ENCODE measurements around the gene ZBTB46.
"Not testable (repeated sequence)": the region's sequence is repeated elsewhere in the genome, so short reads cannot be mapped to it uniquely, and the experiment has no call there.

The ZBTB46 gene, protein sequence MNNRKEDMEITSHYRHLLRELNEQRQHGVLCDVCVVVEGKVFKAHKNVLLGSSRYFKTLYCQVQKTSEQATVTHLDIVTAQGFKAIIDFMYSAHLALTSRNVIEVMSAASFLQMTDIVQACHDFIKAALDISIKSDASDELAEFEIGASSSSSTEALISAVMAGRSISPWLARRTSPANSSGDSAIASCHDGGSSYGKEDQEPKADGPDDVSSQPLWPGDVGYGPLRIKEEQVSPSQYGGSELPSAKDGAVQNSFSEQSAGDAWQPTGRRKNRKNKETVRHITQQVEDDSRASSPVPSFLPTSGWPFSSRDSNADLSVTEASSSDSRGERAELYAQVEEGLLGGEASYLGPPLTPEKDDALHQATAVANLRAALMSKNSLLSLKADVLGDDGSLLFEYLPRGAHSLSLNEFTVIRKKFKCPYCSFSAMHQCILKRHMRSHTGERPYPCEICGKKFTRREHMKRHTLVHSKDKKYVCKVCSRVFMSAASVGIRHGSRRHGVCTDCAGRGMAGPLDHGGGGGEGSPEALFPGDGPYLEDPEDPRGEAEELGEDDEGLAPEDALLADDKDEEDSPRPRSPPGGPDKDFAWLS

DNA sequence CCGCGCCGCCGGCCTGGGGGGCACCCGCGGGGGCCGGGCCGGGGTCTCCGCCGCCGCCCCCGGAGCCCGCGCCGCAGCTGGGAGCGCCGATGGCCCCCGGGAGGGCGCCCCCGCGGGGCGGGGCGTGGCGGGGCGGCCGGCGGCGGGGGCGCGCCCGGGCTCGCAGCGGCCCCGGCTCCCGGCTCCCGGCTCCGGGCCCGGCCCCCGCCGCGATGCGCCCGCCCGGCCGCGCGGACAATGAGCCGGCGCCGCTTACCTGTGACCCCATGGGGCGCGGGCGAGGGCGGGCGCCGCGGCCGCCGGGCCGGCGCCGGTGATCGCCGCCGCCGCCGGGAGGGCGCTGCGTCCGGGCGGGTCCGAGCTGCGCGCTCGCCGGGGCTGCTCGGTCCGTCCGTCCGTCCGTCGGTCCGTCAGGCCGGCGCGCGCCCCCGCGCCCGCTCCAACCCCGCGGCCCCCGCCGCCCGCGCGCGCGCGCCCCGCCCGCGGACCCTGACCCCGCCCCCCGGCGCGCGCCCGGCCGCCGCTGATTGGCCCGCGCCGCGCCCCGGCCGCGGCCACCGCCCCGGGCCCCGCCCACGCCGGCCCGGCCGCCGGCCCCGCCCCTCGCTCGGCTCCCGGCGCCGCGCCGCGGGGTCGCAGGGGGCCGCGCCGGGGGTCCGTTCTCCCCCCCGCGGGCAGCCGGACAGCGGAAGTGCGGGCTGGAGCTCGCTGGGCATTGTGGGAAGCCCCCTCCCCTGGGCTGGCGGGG is at the start of gene ZBTB46:
TSS of gene ZBTB46 (minus strand) at position 424 of the 748 bp plus-strand sequence. CDS start 40,507 bp downstream, outside the sequence.
- peak; percentile 94 for DNase-seq (ENCODE audit: low spot score)

DNA sequence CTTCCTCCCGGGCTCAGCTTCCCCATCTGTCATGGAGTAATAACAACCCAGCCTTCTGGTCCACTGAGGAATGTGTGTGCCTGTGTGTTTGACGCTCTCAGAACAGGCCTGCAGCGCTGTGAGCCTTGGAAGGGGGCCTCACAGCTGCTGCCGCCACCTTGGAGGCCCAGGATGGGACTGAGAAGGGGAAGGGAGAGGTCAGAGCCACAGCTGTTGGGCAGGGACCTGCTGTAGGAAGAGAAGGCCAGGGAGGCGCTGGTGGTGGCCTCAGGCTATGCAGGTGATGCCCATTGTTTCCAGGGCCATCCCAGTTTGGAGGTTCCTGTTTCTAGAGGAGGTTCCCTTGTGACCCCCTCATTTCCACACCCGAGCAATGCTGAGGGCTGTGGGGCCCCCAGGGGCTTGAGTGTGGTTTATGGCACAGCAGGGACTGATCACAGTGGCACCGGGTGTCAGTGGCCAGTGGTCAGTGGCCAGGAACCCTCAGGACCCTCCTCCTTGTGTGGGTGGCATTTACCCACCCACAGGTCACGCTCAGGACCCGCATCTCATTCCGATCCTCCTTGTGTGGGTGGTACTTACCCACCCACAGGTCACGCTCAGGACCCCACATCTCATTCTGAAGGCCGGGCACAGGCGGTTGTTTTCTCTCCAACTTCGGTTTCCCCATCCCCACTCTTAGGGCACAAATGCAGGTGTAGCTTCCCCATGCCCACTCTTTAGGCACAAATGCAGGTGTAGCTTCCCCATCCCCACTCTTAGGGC is 48.0 kb upstream of the ZBTB46 start:
- DNase-seq (ENCODE audit: low spot score) = no peak

DNA sequence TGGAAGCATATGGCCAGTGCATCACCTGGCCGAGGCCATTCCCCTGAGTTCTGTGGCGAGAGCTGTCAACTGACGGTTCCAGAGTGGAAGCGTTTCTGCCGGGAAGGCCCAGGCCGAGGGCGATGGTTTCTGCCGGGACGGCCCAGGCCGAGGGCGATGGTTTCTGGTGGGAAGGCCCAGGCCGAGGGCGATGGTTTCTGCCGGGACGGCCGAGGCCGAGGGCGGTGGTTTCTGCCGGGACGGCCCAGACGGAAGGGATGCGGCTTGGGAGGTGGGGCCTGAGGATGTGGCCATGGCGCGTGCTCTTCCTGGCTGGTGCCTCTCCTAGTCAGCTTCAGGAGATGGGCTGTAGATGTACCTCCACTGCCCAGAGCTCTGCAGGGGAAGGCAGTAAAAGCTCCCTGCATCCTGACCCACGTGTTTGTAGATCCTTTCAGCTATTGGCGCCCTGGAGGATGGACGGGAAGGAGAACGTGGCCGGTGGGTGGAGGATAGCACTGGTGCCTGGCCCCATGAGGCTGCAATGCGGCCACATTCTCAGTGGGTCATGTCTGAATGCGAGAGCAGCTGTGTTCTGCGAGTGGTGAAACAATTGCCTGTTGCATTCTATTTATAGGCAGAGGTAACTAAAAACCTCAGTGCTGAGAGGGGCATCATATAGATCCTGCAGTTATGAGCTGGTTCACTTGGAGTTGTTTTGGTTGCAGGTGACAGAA is 46.8 kb upstream of the ZBTB46 start:
- no peak for DNase-seq (ENCODE audit: low spot score)

DNA sequence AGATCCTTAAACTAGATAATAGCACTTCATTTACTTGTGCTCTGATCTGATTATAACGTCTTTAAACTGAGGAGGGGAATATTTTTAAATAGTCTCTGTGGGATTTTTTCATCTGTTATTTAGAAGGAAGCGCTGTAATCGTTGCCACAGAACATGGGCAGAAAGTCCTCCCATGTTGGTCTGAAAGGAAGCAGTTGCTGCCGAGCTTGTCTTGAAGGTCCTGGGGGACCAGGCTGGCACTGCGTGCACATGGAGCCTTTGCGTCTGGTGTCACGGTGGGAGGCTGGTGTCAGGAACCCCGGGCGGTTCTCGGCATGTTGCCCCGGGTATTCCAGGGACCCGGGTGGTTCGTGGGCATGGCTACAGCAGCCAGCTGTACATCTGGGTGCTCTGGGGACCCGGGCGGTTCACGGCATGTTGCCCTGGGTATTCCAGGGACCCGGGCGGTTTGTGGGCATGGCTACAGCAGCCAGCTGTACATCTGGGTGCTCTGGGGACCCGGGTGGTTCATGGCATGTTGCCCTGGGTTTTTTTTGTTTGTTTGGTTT is 45.5 kb upstream of the ZBTB46 start:
- no peak for DNase-seq (ENCODE audit: low spot score)

DNA sequence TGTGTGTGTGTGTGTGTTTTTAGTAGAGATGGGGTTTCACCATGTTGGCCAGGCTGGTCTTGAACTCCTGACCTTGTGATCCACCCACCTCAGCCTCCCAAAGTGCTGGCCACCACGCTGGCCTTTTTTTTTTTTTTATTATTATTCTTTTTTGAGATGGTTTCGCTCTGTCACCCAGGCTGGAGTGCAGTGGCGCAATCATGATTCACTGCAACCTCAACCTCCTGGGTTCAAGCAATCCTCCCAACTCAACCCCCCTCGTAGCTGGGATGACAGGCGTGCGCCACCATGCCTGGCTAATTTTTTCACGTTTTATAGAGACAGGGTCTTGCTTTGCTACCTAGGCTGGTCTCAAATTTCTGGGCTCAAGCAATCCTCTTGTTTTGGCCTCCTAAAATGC is 43.2 kb upstream of the ZBTB46 start:
- not testable (repeated sequence) for DNase-seq (ENCODE audit: low spot score)

DNA sequence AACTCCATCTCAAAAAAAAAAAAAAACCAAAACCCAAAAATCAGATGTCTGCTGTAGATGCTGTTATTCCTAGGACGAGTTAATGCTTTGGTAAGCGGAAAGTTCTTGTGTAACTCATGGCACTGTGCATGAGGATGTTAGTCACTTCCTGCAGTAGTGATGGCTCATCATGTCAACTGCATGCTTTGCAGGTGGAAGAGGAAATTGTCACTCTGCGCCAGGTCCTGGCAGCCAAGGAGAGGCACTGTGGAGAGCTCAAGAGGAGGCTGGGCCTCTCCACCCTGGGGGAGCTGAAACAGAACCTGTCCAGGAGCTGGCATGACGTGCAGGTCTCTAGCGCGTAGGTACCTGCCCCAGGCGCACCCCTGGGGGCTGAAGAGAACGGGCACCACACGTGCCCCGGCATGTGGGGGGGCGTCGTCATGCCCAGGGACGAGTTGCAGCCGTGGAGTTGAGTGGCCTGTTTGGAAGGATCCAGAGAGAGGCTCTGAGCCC is 42.5 kb upstream of the ZBTB46 start:
- no peak for DNase-seq (ENCODE audit: low spot score)

DNA sequence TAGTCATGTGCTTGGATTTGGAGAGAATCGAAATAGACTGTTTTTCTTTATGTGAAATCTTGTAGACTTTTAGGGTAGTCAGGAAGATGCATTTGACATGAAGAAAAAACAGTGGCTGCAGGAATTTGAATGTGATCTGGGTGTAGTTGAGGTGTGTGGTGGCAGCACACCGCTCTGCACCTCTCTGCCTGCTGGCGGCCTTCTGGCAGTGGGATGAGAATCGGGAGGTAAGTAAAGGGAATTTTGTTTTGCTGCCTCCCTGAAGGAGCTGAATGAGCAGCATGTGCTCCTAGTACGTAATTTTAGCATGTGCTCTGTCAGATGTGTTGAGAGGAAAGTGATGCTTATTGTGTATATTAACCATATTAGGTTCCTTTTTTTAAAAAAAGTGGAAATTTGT is 37.2 kb upstream of the ZBTB46 start:
- no peak for DNase-seq (ENCODE audit: low spot score)

DNA sequence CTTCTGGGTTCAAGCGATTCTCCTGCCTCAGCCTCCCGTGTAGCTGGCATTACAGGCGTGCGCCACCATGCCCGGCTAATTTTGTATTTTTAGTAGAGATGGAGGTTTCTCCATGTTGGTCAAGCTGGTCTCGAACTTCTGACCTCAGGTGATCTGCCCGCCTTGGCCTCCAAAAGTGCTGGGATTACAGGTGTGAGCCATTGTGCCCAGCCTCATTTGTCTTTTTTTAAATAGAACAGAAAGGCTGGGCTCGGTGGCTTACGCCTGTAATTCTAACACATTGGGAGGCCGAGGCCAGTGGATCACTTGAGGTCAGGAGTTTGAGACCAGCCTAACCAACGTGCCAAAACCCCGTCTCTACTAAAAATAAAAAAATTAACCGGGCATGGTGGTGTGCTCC is 36.0 kb upstream of the ZBTB46 start:
- not testable (repeated sequence) for DNase-seq (ENCODE audit: low spot score)

DNA sequence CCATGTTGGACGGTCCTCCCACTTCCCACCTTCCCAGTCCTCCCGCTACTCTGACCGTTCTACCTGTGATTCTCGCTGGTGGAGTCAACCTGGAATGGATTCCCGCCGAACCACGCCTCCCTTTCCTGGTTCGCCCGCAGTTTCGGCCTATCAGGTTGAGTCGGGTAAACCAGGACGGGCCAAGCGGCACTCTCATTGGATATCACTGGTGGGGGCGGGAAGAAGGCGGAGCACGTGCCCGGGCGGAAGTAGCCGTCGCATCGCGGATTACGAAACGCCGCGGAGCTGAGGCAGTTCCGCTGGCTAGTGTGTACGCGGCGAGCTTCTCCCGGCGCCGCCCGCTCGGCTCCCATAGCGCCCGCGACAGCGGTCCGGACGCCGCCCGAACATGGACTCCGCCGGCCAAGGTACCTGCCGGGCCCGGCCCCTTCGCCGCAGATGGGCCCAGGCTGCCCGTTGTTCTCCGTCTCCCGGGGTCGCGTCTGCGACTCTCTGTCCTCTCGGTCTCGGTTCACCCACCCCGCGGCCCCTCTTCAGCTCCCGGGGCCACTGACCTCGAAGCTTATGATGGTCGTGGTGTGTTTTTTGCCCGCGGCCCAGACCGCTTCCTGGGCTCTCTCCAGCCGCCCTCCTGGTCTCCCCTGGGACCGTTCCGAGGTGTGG is 34.0 kb upstream of the ZBTB46 start, which contains the start of gene TPD52L2:
TSS of gene TPD52L2 (plus strand) at position 293 of the 663 bp plus-strand sequence. CDS start at position 389, 96 bp downstream.
- peak; percentile 98 for DNase-seq (ENCODE audit: low spot score)

DNA sequence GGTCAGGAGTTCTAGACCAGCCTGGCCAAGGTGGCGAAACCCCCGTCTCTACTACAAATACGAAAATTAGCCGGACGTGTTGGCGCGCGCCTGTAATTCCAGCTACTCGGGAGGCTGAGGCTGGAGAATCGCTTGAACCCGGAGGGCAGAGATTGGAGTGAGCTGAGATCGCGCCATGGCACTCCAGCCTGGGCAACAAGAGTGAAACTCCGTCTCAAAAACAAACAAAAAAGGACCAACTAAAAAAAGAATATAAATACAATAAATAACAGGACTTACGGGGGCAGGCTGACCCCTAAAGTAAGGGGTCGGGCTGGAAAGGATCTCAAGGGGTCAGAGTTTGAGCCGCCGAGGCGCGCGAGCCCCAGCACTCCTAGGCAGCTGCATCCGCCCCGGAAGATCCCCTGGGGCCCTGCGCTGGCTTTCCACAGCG is 33.5 kb upstream of the ZBTB46 start:
- no peak for DNase-seq (ENCODE audit: low spot score)

DNA sequence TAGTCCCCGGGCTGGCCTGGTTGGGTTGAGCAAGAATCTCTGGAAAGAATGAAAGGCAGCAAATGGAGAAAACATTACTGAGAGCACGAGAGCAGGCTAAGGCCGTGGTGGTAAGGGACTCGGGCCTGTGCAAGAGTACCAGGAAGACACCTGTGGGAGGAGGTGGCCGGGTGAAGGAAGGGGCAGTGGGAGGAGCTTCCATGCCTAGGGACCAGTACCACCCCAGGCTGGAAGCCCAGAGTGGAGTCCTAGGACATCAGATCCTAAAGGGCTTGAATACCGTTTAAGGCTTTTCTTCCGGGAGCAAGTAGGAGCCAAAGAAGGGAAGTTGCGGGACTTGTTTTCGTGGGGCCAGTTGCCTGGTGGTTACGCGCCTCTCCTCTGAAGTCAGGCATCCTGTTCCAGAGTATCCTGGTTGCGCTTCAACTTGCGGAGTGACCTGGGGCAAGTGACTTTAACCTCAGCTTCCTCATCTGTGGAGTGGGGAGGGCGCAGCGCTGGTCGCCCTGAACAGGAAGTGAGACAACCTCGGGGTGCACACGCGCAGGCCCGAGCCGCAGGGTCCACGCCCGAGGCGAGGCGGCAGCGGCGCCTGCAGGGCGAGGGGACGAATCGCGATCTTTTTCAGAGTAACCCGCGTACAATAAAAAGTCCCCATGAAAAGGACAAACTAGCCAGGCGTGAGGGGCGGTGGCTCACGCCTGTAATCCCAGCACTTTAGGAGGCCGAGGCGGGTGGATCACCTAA is 32.9 kb upstream of the ZBTB46 start:
- peak; percentile 92 for DNase-seq (ENCODE audit: low spot score)

DNA sequence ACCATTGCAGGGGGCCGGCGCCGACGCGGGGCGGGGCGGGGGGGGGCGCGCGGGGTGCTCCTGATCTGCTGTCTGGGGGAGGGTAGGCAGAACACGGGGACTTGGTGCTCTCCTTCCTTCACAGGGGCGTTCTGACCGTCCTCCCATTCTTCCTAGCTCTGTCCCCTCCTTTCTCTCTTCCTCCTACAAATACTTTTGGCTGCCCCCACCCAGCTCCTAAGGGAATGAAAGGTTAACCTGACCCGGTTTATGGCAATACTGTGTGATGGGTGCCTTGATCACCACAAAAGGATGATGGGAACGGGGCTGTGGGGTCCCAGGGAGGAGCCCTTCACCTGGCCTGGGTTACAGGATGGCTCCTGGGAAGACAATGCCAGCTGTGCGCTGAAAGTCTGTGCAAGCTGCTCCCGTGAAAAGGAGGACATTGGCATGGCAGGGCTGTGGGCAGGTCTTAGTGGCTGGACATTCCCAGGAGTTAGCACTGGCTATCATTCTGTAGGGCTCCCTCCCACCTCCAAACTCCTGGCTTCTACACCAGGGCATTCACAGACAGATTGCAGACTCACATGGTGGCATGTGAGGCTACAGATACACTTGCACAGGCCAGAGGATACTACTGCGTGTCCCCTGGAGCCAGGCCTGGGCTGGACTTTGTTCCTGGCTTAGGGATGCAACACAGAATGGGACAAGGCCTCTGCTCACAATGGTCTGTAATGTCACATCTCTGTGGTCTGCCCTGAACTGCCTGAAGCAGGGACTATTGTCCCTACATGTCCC is 32.1 kb upstream of the ZBTB46 start:
- no peak for DNase-seq (ENCODE audit: low spot score)

DNA sequence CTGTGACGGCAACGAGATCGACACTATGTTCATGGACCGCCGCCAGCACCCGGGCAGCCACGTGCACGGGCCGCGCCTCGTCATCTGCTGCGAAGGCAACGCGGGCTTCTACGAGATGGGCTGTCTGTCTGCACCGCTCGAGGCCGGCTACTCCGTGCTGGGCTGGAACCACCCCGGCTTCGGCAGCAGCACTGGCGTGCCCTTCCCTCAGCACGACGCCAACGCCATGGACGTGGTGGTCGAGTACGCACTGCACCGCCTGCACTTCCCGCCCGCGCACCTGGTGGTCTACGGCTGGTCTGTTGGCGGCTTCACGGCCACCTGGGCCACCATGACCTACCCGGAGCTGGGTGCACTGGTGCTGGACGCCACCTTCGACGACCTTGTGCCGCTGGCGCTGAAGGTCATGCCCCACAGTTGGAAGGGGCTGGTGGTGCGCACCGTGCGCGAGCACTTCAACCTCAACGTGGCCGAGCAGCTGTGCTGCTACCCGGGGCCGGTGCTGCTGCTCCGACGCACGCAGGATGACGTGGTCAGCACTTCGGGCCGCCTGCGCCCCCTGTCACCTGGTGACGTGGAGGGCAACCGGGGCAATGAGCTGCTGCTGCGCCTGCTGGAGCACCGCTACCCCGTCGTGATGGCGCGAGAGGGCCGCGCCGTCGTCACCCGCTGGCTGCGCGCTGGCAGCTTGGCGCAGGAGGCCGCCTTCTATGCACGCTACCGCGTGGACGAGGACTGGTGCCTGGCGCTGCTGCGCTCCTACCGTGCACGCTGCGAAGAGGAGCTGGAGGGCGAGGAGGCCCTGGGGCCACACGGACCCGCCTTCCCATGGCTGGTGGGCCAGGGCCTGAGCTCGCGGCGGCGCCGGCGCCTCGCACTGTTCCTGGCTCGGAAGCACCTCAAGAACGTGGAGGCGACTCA is 31.2 kb upstream of the ZBTB46 start:
- DNase-seq (ENCODE audit: low spot score) = no peak

DNA sequence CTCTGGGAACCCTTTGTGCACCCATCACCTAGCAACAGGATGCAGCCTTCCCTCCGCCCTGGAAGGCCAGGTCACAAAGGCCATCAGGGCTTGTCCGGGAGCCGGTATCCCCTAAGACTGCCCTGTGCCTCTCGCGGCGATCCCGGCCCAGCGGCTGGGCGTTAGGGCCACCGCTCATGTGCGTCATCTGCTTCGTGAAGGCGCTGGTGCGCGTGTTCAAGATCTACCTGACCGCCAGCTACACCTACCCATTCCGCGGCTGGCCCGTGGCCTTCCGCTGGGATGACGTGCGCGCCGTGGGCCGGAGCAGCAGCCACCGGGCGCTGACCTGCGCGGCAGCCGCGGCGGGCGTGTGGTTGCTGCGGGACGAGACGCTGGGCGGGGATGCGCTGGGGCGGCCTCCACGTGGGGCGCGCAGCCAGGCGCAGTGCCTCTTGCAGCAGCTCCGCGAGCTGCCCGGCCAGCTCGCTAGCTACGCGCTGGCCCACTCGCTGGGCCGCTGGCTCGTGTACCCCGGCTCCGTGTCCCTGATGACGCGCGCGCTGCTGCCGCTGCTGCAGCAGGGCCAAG is 30.4 kb upstream of the ZBTB46 start, which contains the start of gene ABHD16B:
TSS of gene ABHD16B (plus strand) at position 134 of the 570 bp plus-strand sequence. CDS start at position 177, 43 bp downstream.
- DNase-seq (ENCODE audit: low spot score) = no peak

DNA sequence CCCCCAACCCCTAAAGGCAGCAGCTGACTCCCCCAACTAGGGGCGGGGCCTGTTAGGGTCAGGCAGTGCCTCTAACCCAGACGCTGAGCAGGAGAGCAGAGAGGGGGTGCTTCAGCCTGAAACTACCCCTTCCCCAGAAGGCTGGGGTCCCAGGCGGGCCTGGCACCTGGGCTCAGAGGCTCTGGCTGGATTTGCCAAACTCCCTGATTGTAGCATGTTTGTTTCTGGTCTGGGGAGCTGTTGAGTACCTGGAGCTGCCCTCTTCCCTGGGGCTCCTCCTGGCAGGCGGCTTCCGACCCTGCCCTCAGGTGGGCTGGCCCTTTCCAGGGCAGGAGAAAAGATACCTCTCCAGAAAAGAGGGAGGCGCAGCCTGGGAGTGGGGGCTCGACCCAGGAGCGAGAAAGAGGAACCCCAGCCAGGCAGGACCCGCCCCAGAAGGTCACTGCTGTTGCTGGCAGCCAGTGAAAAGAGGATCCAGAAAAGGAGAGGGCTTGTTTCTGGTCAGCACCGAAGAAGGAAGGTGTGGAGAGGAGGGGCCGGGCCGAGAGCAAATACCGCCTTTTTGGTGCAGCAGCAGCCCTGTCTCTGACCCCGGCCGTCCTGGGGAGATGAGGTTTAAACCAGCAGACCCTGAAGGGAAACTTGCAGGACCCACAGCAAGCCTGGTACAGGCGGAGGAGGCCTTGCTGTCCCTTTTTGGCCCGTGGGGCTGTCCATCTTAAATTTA is 29.4 kb upstream of the ZBTB46 start:
- DNase-seq (ENCODE audit: low spot score) = no peak

DNA sequence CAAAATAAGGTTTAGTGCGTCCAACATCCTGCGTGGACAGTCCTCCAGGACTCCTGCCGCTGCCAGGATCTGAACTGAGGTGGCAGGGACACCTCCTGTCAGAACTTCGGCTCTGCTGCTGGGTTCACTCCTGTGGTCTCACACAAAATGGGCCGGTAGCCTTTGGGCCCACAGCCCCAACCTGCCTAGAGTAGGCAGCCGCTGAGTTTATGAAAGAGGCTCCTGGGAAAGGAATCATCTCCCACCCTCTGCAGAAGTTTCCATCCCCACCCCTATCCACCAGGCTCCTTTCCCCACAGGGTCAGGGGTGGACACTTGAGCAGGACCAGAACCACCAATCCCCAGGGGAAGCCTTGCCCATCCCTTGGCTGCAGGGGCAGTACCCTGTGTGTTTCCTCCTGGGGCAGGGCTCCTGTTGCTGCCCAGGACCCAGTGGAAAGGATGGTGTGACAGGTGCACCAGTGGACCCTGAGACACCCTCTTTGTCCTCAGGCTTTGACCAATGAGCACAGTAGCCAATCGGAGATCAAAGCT is 28.2 kb upstream of the ZBTB46 start:
- no peak for DNase-seq (ENCODE audit: low spot score)

Data from germinal center (tissue), 1 donor.